Left ventricle myocardium inferior (tissue), 1 donor: Measurements from ENCODE around the gene SNX18. TPM values are rescaled to one million over a fixed set of nuclear protein-coding genes. Genes with fewer than 3 reads are reported as not detected.

Source experiments
- DNase-seq: peaks from one replicate; pipeline ENCODE4 v3.0.0-alpha.2; 2020
- H3K27ac ChIP-seq: fragments of 200-600 bp; replicated peaks from 2 replicates; pipeline ENCODE4 v1.8.0; 2021
- H3K27me3 ChIP-seq: fragments of 200-600 bp; 2 replicates; pipeline ENCODE4 v1.8.0; 2021; ENCODE audit warnings: low read depth
- H3K36me3 ChIP-seq: fragments of 200-600 bp; 2 replicates; pipeline ENCODE4 v1.8.0; 2021
- H3K4me1 ChIP-seq: fragments of 200-600 bp; 2 replicates; pipeline ENCODE4 v1.8.0; 2021
- H3K4me3 ChIP-seq: fragments of 200-600 bp; 2 replicates; pipeline ENCODE4 v1.8.0; 2021; ENCODE audit warnings: mild to moderate bottlenecking, moderate library complexity
- H3K9me3 ChIP-seq: fragments of 200-600 bp; replicated peaks from 2 replicates; pipeline ENCODE4 v1.8.0; 2021
- intact Hi-C: fragments of 100-400 bp; cut with micrococcal nuclease; formaldehyde crosslinking; loops from one replicate; pipeline ENCODE4 v1.11.0; 2022
- total RNA-seq: library from RNA; stranded (reverse); fragmentation: NEBNext Ultra II Directional; extraction: Animal tissue kit (Norgen Biotek cat#: 25700); gene quantifications from one replicate; pipeline ENCODE4 v1.2.1, GENCODE V29; 2021
- TF ChIP-seq, protein P1 (sequence below): fragments of 200-600 bp; IDR thresholded peaks from 2 replicates; pipeline ENCODE4 v1.8.0; 2021; ENCODE audit warnings: antibody characterized with exemption, mild to moderate bottlenecking, borderline replicate concordance
- donor health status: DM: no; HTN: yes; CAD: no; lungs with severe emphysema.

Gene SNX18
- total RNA-seq, 1 donor from 2014 or later: 28.7 TPM

DNA sequence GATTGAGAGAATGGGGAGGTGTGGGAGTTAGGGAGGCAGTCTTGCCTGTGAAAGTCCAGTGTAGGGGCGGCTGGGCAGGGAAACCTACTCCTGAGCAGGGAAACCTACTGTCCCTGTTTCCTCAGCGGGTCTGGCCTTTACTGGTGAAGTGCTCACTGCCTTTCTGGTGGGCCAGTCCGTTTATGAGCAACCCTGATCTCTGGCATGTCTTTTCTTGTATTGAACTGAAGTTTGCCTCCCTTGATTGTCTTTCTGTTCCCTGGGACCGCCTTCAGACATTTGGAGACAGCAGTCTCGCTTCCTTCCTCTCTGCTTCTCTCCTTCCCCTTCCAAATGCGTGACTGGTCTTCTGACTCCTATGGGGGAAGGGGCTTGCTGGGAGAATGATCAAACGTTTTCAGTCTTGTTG, 2.9 kb downstream of the SNX18 start:
- no peaks in the 10 kb centered on the region for H3K27me3 ChIP-seq
- TF ChIP-seq, protein P1, sequence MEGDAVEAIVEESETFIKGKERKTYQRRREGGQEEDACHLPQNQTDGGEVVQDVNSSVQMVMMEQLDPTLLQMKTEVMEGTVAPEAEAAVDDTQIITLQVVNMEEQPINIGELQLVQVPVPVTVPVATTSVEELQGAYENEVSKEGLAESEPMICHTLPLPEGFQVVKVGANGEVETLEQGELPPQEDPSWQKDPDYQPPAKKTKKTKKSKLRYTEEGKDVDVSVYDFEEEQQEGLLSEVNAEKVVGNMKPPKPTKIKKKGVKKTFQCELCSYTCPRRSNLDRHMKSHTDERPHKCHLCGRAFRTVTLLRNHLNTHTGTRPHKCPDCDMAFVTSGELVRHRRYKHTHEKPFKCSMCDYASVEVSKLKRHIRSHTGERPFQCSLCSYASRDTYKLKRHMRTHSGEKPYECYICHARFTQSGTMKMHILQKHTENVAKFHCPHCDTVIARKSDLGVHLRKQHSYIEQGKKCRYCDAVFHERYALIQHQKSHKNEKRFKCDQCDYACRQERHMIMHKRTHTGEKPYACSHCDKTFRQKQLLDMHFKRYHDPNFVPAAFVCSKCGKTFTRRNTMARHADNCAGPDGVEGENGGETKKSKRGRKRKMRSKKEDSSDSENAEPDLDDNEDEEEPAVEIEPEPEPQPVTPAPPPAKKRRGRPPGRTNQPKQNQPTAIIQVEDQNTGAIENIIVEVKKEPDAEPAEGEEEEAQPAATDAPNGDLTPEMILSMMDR: no peak
- H3K27ac ChIP-seq: peak overlapping the region; percentile 99
- intact Hi-C loops: loop anchor here (10.0 kb wide), 1 partner anchor 134 kb away; no protein-coding TSS in a partner anchor
- peak overlapping the region; percentile 100 for H3K4me3 ChIP-seq
- H3K9me3 ChIP-seq: no peaks in the 10 kb centered on the region
- H3K36me3 ChIP-seq: peaks cover 9% of the 10 kb centered on the region
- peaks cover 84% of the 10 kb centered on the region for H3K4me1 ChIP-seq
- no peak for DNase-seq

DNA sequence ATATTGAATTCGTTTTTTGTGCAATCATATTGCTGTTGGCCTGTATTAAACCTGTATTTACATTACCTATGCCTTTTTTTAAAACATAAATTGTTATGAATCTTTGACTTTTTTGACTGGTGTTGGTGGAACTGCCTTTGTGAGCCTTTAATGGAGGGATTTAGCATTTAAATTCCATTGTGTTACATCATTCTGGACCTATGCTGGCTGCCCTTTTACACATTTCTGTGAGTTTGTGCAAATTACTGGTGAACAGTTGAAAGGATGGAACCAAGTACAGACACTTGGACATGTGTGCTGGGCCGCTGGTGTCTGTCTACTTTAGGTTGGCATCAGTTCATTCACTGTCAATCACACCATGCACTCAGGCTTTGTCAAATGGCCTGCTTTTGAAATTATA, 3.4 kb downstream of the SNX18 start:
- Histone ChIP-seq H3K27ac (peak overlapping the region; percentile 99), H3K4me1 (peaks cover 89% of the 10 kb centered on the region), H3K36me3 (peaks cover 9% of the 10 kb centered on the region), H3K9me3 (no peaks in the 10 kb centered on the region), H3K27me3 (no peaks in the 10 kb centered on the region), H3K4me3 (peak overlapping the region; percentile 100)
- intact Hi-C loops: loop anchor here (10.0 kb wide), 1 partner anchor 134 kb away; no protein-coding TSS in a partner anchor
- DNase-seq: no peak
- TF ChIP-seq, protein P1: no peak

DNA sequence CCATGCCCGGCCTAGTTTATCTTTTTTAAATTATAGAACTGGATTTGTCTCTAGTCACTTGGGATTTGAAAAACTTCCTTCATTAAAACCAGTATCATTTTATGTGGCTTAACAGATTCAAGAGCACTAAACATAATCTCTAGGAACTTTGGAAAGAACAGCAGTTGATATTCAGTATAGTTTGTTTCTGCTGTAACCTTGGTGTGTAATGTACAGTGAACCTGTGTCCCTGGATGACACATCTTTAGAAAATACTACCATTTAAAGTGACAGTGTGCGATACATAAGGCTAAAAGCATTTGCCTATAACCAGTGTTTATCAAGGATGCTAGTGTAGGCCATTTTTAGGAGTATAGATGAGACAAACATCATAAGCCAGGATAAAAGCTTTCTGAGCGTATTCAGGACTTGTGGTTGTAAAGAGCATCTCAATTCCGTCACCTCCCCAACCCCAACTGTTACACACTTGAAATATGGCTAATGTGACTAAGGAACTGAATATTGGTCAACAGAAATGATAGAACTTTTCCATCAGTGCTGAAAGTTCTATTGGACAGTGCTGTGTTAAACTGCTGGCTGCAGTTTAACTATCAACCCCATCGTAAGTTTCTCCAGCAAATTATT, 4.4 kb downstream of the SNX18 start:
- TF ChIP-seq, protein P1: no peak

DNA sequence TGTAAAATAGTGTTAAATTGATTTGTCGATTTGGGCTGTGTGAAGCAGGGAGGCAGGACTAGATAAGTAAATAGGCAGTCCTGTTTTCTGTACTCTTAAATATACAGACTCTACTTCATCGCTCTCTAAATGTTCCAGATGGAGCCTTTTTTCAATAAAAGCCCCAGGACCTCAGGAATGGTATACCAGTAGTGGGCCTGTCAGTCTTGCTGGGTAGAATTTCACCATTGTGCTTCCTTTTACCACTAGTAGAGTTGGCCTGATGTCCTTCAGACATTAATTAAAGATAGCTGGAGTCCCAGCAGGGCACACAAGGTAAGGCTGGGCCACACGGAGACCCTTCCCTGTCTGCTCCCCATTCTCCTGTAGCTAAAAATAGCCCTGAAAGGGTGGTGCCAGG, 6.0 kb downstream of the SNX18 start:
- Histone ChIP-seq H3K27ac (peak overlapping the region; percentile 75), H3K4me1 (peaks cover 98% of the 10 kb centered on the region), H3K36me3 (peaks cover 8% of the 10 kb centered on the region), H3K9me3 (no peaks in the 10 kb centered on the region), H3K4me3 (peak overlapping the region; percentile 42), H3K27me3 (no peaks in the 10 kb centered on the region)
- TF ChIP-seq, protein P1: no peak
- DNase-seq: no peak
- intact Hi-C loops: loop anchor here (10.0 kb wide), 1 partner anchor 131 kb away; no protein-coding TSS in a partner anchor

More for the DNA sequence above, 4.4 kb downstream of the SNX18 start:
- no peak for DNase-seq
- Histone ChIP-seq H3K36me3 (peaks cover 9% of the 10 kb centered on the region), H3K27me3 (no peaks in the 10 kb centered on the region), H3K9me3 (no peaks in the 10 kb centered on the region), H3K27ac (no peak overlapping the region), H3K4me1 (peaks cover 95% of the 10 kb centered on the region), H3K4me3 (peak overlapping the region; percentile 100)
- intact Hi-C loops: loop anchor here (10.0 kb wide), 1 partner anchor 133 kb away; no protein-coding TSS in a partner anchor

DNA sequence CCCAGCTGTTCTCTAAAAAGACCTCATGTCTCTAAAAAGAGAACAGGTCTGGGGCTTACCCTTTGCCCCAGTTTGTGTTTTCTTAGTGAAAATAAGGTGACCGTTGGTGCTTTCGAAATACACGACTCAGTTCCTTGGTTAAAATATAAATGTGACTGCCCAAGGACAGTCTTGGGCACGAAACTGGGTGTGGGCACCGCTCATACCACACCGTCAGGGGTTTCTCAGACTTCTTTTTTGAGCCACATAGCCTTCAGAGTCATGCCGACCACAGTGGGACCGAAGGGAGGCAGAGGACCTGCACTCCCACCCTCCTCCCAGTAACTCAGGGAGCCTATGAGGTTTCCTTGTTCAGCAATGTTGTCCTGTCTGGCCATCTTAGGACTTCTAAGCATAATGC, 6.5 kb downstream of the SNX18 start:
- Histone ChIP-seq H3K27ac (peak overlapping the region; percentile 75), H3K9me3 (no peaks in the 10 kb centered on the region), H3K36me3 (peaks cover 3% of the 10 kb centered on the region), H3K4me3 (peak overlapping the region; percentile 42), H3K27me3 (no peaks in the 10 kb centered on the region), H3K4me1 (peaks cover 98% of the 10 kb centered on the region)
- TF ChIP-seq, protein P1: no peak
- no peak for DNase-seq
- intact Hi-C loops: loop anchor here (10.0 kb wide), 1 partner anchor 131 kb away; no protein-coding TSS in a partner anchor
